WERI-Rb-1 (cell line): ENCODE measurements around the gene TEAD1.

Experiments
- DNase-seq: peaks from one replicate; pipeline ENCODE4 v3.0.0-alpha.2; 2020
- H3K27ac ChIP-seq: fragments of 250-450 bp; sonication (Bioruptor Pico); 2 replicates; pipeline ENCODE4 v1.5.1; 2020; ENCODE audit warnings: mild to moderate bottlenecking, moderate library complexity
- H3K27me3 ChIP-seq: fragments of 250-450 bp; sonication (Bioruptor Pico); 2 replicates; pipeline ENCODE4 v1.5.1; 2021; ENCODE audit warnings: mild to moderate bottlenecking, low read depth, moderate library complexity; ENCODE audit not compliant: insufficient read depth, severe bottlenecking
- H3K36me3 ChIP-seq: fragments of 250-450 bp; sonication (Bioruptor Pico); 2 replicates; pipeline ENCODE4 v1.5.1; 2020; ENCODE audit warnings: mild to moderate bottlenecking, moderate library complexity
- H3K4me3 ChIP-seq: 2 replicates; pipeline ENCODE4 v1.5.1; 2011; ENCODE audit warnings: low read depth, mild to moderate bottlenecking, control low read depth, low read length
- H3K9me3 ChIP-seq: fragments of 250-450 bp; sonication (Bioruptor Pico); 2 replicates; pipeline ENCODE4 v1.5.1; 2021; ENCODE audit warnings: mild to moderate bottlenecking, moderate library complexity; ENCODE audit not compliant: severe bottlenecking
- TF ChIP-seq, protein P1 (sequence below): IDR thresholded peaks from 2 replicates; pipeline ENCODE4 v1.5.1; 2011; ENCODE audit warnings: low read depth, mild to moderate bottlenecking, control low read depth, inconsistent platforms, low read length

TEAD1 gene

DNA sequence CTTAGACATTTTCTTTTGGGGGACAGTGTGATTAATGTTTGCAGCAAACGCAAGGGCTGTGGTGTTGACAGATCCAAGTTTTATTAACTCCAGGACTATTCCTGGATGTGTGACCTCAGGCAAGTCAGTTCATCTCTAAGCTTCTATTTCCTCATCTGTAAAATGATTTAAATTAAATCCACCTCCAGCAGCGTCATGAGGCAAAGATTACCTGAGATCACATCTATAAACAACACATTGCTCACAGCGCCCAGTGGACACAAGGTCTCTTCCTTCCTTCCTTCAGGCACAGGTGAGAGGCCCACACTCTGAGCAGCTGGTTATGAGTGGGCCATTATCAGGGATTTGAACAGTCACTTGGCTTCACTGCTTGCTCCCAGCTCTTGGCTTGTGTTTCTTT is 223.6 kb downstream of the TEAD1 start:
- no peak overlapping the region for H3K27ac ChIP-seq
- no peak overlapping the region for H3K4me3 ChIP-seq
- TF ChIP-seq, protein P1, sequence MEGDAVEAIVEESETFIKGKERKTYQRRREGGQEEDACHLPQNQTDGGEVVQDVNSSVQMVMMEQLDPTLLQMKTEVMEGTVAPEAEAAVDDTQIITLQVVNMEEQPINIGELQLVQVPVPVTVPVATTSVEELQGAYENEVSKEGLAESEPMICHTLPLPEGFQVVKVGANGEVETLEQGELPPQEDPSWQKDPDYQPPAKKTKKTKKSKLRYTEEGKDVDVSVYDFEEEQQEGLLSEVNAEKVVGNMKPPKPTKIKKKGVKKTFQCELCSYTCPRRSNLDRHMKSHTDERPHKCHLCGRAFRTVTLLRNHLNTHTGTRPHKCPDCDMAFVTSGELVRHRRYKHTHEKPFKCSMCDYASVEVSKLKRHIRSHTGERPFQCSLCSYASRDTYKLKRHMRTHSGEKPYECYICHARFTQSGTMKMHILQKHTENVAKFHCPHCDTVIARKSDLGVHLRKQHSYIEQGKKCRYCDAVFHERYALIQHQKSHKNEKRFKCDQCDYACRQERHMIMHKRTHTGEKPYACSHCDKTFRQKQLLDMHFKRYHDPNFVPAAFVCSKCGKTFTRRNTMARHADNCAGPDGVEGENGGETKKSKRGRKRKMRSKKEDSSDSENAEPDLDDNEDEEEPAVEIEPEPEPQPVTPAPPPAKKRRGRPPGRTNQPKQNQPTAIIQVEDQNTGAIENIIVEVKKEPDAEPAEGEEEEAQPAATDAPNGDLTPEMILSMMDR: no peak
- no peaks in the 10 kb centered on the region for H3K27me3 ChIP-seq
- H3K36me3 ChIP-seq: peaks cover 72% of the 10 kb centered on the region
- no peaks in the 10 kb centered on the region for H3K9me3 ChIP-seq
- DNase-seq: no peak

DNA sequence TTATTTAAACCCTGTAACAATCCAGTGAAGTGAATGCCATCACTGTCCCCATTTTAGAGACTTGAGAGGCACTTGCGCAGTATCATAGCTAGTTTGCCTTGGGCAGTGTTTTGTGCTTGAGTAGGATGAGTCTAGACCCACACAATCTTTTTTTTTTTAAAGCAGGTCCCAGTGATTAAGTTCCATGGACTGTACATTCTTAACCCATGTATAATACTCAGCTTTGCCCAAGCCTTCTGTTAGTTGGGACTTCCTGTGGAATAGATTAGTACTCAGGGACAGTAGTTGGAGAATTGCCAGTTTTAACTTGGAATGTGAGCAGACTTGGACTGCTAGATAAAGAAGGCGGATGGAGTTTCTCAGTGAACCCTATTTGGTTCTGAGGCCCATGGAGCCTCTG is 226.3 kb downstream of the TEAD1 start:
- H3K4me3 ChIP-seq: no peak overlapping the region
- no peak for DNase-seq
- H3K9me3 ChIP-seq: no peaks in the 10 kb centered on the region
- TF ChIP-seq, protein P1: no peak
- H3K27me3 ChIP-seq: no peaks in the 10 kb centered on the region
- H3K27ac ChIP-seq: no peak overlapping the region
- peaks cover 66% of the 10 kb centered on the region for H3K36me3 ChIP-seq

DNA sequence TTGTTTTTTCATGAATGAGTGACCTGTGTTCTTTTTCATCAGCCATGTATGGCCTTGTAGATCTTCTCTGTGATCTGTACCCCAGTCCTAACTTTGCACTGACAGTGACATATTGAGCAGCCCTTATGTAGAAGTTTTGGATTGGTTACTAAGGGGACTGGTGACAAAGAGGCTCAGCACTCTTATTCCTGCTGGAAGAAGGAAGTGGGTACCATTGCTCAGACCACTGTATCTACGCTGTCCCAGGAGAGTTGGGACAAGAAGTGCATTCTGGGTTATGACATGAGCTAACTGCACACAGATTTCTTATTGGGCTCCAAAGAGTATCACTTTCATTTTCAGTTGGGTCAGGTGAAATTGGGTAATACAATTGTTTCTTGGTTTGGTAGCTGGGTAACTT is 227.1 kb downstream of the TEAD1 start:
- no peak for DNase-seq
- Histone ChIP-seq H3K36me3 (peaks cover 62% of the 10 kb centered on the region), H3K27me3 (no peaks in the 10 kb centered on the region), H3K9me3 (no peaks in the 10 kb centered on the region), H3K27ac (no peak overlapping the region), H3K4me3 (no peak overlapping the region)
- TF ChIP-seq, protein P1: no peak

DNA sequence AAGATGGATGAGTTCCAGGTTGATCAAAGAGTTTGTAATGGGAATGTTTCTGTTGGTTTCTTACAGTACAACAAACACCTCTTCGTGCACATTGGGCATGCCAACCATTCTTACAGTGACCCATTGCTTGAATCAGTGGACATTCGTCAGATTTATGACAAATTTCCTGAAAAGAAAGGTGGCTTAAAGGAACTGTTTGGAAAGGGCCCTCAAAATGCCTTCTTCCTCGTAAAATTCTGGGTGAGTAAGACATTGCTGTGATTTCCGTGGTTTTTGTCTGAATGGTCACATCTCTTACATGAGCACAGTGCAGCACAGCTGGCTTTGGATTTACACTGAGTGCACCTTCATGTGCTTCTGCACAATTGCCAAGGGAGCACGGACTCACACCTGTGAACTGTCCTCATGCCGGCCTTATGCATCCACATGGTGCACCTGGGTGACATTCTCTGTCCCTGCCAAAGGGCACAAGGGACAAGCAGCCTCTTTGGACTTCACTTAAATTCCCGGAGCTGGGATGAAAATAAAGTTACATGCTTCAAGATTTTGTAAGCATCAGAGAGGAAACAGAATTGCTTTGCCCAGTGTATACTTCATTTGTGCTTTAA is 227.8 kb downstream of the TEAD1 start:
- Histone ChIP-seq H3K36me3 (peaks cover 58% of the 10 kb centered on the region), H3K27ac (no peak overlapping the region), H3K4me3 (no peak overlapping the region), H3K9me3 (no peaks in the 10 kb centered on the region), H3K27me3 (no peaks in the 10 kb centered on the region)
- TF ChIP-seq, protein P1: no peak
- no peak for DNase-seq

DNA sequence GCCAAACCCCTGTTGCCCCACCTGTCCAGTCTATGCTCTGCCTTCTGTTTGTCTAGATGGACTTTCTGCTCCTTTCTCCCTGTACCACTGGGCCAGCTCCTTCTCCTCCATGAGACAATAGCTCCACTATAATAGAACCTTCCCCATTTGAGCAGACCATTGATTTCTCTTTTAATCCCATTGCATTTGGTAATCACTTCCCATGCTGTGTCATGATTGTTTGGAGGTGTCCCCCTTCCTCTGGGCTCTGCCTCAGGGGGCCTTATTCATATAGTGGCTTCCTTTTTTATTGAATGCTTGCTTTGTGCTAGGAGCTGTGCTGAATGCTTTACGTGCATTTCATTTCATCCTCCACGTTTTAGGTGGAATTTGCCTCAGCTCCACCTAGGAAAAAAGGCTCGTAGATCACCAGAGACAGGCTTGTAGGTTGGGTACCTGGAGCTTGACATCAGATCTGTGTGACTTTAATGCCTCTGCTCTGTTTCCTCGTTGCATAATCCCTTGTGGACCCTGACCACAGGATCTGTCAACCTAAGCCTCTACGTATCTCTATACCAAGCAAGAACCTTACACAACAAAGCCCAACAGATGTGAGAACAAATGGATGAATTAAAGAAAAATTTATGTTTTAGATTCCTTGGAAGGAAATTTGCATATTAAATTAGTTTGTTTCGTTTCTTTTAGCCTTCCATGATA is 228.7 kb downstream of the TEAD1 start:
- DNase-seq: no peak
- TF ChIP-seq, protein P1: no peak
- Histone ChIP-seq H3K36me3 (peaks cover 55% of the 10 kb centered on the region), H3K4me3 (no peak overlapping the region), H3K9me3 (no peaks in the 10 kb centered on the region), H3K27ac (no peak overlapping the region), H3K27me3 (no peaks in the 10 kb centered on the region)
